WTC11 (cell line): ENCODE measurements around the gene C14orf93. TPM values are rescaled to one million over a fixed set of nuclear protein-coding genes. Genes with fewer than 3 reads are reported as not detected.

ENCODE experiments used
- ATF1 ChIP-seq: sonication (generic); formaldehyde crosslinking; IDR thresholded peaks from 2 replicates; pipeline ENCODE4 v1.8.1; 2023; ENCODE audit warnings: mild to moderate bottlenecking, moderate library complexity, missing genetic modification reagents
- ETV6 ChIP-seq: sonication (generic); formaldehyde crosslinking; IDR thresholded peaks from 2 replicates; pipeline ENCODE4 v1.8.1; 2022; ENCODE audit warnings: mild to moderate bottlenecking, missing genetic modification reagents
- RELA ChIP-seq: sonication (generic); formaldehyde crosslinking; IDR thresholded peaks from 2 replicates; pipeline ENCODE4 v1.8.1; 2022; ENCODE audit warnings: missing genetic modification reagents, mild to moderate bottlenecking, borderline replicate concordance
- TCF7 ChIP-seq: sonication (generic); formaldehyde crosslinking; IDR thresholded peaks from 2 replicates; pipeline ENCODE4 v1.8.0; 2022; ENCODE audit warnings: mild to moderate bottlenecking, low read depth, missing genetic modification reagents, moderate library complexity
- ZNF671 ChIP-seq: fragments of 250-450 bp; sonication (Bioruptor Pico); IDR thresholded peaks from 2 replicates; pipeline ENCODE4 v1.8.0; 2021; ENCODE audit warnings: mild to moderate bottlenecking
- total RNA-seq: library from RNA; stranded (reverse); gene quantifications from 3 replicates; pipeline ENCODE4 v1.2.3, GENCODE V29; 2021
- TF ChIP-seq, protein P1 (sequence below): sonication (generic); formaldehyde crosslinking; IDR thresholded peaks from 2 replicates; pipeline ENCODE4 v1.8.0; 2022; ENCODE audit warnings: missing genetic modification reagents
- TF ChIP-seq, protein P2 (sequence below): sonication (generic); formaldehyde crosslinking; IDR thresholded peaks from 2 replicates; pipeline ENCODE4 v1.8.1; 2023; ENCODE audit warnings: mild to moderate bottlenecking, missing genetic modification reagents
- TF ChIP-seq, protein P3 (sequence below): fragments of 250-450 bp; sonication (Bioruptor Pico); conservative IDR thresholded peaks from 2 replicates; pipeline ENCODE4 v1.9.0; 2021; ENCODE audit warnings: mild to moderate bottlenecking
- TF ChIP-seq, protein P4 (sequence below): sonication (generic); formaldehyde crosslinking; IDR thresholded peaks from 2 replicates; pipeline ENCODE4 v1.8.0; 2023; ENCODE audit warnings: missing genetic modification reagents
- TF ChIP-seq, protein P5 (sequence below): sonication (generic); formaldehyde crosslinking; conservative IDR thresholded peaks from 2 replicates; pipeline ENCODE4 v1.8.1; 2022; ENCODE audit warnings: mild to moderate bottlenecking, missing genetic modification reagents
- TF ChIP-seq, protein P6 (sequence below): fragments of 250-450 bp; sonication (Bioruptor Pico); IDR thresholded peaks from 2 replicates; pipeline ENCODE4 v1.9.0; 2021; ENCODE audit warnings: mild to moderate bottlenecking
- TF ChIP-seq, protein P7 (sequence below): sonication (generic); formaldehyde crosslinking; IDR thresholded peaks from 2 replicates; pipeline ENCODE4 v1.8.1; 2023; ENCODE audit warnings: mild to moderate bottlenecking, missing genetic modification reagents, moderate library complexity

C14orf93 gene
- total RNA-seq, 1 experiment from 2014 or later = 8.1 TPM

DNA sequence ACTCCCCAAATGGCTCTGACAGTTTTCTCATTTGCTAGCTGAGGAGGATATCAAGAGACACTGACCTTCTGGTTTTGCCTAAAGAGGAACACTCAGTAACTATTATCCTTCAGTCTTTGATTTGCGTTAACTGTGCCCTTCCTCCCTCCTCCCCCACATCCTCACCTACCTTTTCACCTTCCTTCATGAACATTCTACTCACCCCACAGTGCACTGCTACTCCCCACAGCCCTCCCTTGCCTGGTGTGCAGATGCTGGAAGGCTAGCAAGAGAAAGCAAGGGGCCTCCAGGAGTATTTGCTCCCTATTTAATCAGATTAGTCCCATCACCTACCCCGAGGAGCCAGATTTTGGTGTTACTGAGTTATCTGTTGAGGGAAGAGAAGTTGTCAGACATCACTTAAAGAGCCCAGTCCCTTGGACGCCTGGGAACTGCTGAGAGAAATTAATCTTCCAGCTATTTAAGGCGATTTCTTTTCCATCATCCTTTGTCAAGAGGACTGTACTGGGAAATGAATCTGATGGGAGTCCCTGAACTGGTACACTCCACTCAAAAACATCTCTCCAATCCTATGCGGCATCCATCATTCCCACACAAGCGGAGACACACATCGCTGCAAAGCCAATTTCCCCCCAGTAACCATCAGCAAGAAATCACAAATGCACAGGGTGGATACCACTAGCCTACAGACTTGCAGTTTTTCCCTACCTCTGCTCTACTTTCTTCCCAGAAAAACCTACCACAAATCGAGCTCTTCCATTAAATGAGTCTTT is 13.3 kb upstream of the C14orf93 start (continued):
- TF ChIP-seq, protein P1, sequence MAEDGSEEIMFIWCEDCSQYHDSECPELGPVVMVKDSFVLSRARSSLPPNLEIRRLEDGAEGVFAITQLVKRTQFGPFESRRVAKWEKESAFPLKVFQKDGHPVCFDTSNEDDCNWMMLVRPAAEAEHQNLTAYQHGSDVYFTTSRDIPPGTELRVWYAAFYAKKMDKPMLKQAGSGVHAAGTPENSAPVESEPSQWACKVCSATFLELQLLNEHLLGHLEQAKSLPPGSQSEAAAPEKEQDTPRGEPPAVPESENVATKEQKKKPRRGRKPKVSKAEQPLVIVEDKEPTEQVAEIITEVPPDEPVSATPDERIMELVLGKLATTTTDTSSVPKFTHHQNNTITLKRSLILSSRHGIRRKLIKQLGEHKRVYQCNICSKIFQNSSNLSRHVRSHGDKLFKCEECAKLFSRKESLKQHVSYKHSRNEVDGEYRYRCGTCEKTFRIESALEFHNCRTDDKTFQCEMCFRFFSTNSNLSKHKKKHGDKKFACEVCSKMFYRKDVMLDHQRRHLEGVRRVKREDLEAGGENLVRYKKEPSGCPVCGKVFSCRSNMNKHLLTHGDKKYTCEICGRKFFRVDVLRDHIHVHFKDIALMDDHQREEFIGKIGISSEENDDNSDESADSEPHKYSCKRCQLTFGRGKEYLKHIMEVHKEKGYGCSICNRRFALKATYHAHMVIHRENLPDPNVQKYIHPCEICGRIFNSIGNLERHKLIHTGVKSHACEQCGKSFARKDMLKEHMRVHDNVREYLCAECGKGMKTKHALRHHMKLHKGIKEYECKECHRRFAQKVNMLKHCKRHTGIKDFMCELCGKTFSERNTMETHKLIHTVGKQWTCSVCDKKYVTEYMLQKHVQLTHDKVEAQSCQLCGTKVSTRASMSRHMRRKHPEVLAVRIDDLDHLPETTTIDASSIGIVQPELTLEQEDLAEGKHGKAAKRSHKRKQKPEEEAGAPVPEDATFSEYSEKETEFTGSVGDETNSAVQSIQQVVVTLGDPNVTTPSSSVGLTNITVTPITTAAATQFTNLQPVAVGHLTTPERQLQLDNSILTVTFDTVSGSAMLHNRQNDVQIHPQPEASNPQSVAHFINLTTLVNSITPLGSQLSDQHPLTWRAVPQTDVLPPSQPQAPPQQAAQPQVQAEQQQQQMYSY (CRISPR knock-in tag) = no peak
- TF ChIP-seq, protein P2, sequence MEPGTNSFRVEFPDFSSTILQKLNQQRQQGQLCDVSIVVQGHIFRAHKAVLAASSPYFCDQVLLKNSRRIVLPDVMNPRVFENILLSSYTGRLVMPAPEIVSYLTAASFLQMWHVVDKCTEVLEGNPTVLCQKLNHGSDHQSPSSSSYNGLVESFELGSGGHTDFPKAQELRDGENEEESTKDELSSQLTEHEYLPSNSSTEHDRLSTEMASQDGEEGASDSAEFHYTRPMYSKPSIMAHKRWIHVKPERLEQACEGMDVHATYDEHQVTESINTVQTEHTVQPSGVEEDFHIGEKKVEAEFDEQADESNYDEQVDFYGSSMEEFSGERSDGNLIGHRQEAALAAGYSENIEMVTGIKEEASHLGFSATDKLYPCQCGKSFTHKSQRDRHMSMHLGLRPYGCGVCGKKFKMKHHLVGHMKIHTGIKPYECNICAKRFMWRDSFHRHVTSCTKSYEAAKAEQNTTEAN (CRISPR knock-in tag) = no peak
- TF ChIP-seq, protein P3, sequence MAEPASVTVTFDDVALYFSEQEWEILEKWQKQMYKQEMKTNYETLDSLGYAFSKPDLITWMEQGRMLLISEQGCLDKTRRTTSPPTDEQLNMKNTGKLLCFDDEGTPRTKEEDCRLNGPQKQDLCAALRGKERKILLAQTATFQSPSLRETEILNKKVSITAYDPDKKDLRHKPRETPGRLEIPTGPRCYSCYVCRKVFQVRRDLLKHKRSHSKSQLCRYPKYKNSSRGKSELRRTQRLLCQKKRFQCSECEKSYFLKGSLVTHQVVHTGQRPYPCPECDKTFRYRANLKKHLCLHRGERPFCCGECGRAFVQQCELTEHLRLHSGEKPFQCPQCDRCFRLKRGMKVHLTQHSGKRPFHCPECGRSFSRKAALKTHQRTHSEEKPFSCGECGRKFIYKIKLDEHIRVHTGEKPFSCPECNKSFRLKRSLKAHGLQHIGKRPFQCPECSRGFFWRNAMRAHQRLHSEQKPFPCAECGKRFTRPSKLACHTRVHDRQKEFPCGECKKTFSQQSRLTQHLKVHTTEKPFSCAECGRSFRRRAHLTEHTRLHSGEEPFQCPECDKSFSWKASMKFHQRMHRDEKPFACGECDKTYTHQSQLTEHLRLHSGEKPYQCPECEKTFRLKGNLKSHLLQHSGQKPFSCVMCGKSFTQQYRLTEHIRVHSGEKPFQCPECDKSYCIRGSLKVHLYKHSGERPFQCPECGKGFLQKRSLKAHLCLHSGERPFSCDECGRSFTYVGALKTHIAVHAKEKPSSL (CRISPR knock-in tag) = no peak
- TF ChIP-seq ETV6 (CRISPR knock-in tag) = no peak
- no peak for TF ChIP-seq TCF7 (CRISPR knock-in tag)
- TF ChIP-seq, protein P4, sequence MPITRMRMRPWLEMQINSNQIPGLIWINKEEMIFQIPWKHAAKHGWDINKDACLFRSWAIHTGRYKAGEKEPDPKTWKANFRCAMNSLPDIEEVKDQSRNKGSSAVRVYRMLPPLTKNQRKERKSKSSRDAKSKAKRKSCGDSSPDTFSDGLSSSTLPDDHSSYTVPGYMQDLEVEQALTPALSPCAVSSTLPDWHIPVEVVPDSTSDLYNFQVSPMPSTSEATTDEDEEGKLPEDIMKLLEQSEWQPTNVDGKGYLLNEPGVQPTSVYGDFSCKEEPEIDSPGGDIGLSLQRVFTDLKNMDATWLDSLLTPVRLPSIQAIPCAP (CRISPR knock-in tag) = no peak
- TF ChIP-seq, protein P5, sequence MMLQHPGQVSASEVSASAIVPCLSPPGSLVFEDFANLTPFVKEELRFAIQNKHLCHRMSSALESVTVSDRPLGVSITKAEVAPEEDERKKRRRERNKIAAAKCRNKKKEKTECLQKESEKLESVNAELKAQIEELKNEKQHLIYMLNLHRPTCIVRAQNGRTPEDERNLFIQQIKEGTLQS (CRISPR knock-in tag) = no peak
- no peak for TF ChIP-seq ZNF671 (CRISPR knock-in tag)
- TF ChIP-seq, protein P6, sequence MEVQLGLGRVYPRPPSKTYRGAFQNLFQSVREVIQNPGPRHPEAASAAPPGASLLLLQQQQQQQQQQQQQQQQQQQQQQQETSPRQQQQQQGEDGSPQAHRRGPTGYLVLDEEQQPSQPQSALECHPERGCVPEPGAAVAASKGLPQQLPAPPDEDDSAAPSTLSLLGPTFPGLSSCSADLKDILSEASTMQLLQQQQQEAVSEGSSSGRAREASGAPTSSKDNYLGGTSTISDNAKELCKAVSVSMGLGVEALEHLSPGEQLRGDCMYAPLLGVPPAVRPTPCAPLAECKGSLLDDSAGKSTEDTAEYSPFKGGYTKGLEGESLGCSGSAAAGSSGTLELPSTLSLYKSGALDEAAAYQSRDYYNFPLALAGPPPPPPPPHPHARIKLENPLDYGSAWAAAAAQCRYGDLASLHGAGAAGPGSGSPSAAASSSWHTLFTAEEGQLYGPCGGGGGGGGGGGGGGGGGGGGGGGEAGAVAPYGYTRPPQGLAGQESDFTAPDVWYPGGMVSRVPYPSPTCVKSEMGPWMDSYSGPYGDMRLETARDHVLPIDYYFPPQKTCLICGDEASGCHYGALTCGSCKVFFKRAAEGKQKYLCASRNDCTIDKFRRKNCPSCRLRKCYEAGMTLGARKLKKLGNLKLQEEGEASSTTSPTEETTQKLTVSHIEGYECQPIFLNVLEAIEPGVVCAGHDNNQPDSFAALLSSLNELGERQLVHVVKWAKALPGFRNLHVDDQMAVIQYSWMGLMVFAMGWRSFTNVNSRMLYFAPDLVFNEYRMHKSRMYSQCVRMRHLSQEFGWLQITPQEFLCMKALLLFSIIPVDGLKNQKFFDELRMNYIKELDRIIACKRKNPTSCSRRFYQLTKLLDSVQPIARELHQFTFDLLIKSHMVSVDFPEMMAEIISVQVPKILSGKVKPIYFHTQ (CRISPR knock-in tag) = no peak
- TF ChIP-seq, protein P7, sequence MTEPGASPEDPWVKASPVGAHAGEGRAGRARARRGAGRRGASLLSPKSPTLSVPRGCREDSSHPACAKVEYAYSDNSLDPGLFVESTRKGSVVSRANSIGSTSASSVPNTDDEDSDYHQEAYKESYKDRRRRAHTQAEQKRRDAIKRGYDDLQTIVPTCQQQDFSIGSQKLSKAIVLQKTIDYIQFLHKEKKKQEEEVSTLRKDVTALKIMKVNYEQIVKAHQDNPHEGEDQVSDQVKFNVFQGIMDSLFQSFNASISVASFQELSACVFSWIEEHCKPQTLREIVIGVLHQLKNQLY = no peak
- TF ChIP-seq RELA (CRISPR knock-in tag) = no peak
- TF ChIP-seq ATF1 (CRISPR knock-in tag) = no peak
- TF ChIP-seq, all 79 proteins: peak for 0
